Peyer's patch (tissue), 4 donors: ENCODE data around the gene NCKAP5L.

Experiments used
- POLR2A ChIP-seq, 2 donors: fragments of 450-650 bp; IDR thresholded peaks; one replicate each; pipeline ENCODE4 v1.5.1; 2017; ENCODE audit warnings: antibody characterized with exemption in 2 of 2, mild to moderate bottlenecking in 2 of 2, moderate library complexity in 2 of 2
- TF ChIP-seq, protein P1 (sequence below), 6 experiments: fragments of 450-650 bp in 4 of 6; fragments of 200-600 bp in 2 of 6; sonication (generic) in 1 of 6; IDR thresholded peaks; one replicate each; pipeline ENCODE4 v1.5.1; 2017 to 2019; ENCODE audit warnings: antibody characterized with exemption in 6 of 6, mild to moderate bottlenecking in 3 of 6, moderate library complexity in 1 of 6

DNA sequence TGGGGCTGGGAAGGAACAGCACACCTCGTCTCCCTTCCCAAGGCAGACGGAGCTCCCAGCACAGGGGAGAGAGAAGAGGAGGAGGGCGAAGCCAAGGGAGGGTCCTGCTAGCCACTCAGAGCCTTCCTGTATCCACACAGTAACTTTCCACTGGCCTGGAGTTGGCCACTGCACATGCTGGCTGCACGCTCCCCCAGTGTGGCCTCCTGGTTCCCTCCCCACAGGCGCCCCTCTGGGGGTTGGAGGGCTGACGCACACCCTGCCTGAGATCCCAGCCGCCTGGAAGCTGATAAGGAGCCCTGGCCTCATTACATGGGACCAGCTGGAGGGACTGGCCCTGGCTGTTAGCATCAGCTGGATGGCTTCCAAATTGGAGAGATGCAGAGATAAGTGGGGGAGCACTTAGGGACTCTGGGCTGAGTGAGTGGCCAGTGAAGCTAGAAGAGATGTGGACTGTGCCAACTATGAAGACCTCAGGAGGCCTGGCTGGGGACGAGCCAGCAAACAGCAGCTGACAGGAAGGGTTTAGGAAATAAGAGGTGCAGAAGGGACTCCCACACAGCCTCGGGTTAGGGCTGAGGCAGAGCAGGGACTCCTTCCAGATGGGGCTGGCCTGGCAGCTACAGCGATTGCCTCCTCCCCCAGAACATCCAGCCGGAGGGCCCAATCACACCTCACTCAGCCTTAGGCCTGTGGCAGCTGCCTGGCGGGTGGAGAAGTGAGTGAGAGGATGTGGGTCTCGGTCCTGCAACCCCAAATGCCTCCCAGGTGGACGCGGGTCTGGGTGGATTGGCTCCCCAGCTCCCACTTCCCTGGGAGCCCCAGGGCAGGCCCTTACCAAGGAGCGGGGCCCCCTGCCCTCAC lies 41.0 kb upstream of the NCKAP5L start:
- TF ChIP-seq, protein P1, sequence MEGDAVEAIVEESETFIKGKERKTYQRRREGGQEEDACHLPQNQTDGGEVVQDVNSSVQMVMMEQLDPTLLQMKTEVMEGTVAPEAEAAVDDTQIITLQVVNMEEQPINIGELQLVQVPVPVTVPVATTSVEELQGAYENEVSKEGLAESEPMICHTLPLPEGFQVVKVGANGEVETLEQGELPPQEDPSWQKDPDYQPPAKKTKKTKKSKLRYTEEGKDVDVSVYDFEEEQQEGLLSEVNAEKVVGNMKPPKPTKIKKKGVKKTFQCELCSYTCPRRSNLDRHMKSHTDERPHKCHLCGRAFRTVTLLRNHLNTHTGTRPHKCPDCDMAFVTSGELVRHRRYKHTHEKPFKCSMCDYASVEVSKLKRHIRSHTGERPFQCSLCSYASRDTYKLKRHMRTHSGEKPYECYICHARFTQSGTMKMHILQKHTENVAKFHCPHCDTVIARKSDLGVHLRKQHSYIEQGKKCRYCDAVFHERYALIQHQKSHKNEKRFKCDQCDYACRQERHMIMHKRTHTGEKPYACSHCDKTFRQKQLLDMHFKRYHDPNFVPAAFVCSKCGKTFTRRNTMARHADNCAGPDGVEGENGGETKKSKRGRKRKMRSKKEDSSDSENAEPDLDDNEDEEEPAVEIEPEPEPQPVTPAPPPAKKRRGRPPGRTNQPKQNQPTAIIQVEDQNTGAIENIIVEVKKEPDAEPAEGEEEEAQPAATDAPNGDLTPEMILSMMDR (IDR thresholded peaks at IDR 0.05), result no peak
- no peak for TF ChIP-seq POLR2A (IDR thresholded peaks at IDR 0.05)
